Hepatocyte (in vitro differentiated cells): ENCODE results near the gene CDK18.

ENCODE experiments used
- CTCF ChIP-seq: fragments of 200-600 bp; sonication (generic); IDR thresholded peaks from 2 replicates; pipeline ENCODE4 v1.5.1; 2016; ENCODE audit warnings: antibody characterized with exemption, mild to moderate bottlenecking; ENCODE audit not compliant: poor library complexity
- EZH2phosphoT487 ChIP-seq: fragments of 200-600 bp; sonication (generic); IDR thresholded peaks from one replicate; pipeline ENCODE4 v1.6.1; 2018; ENCODE audit warnings: antibody characterized with exemption, mild to moderate bottlenecking, low read depth, moderate library complexity; ENCODE audit not compliant: unreplicated experiment, severe bottlenecking

GRCh38 chr1:205581321-205581980 lies 77.0 kb downstream of the CDK18 start:
- TF ChIP-seq CTCF: no peak
- no peak for TF ChIP-seq EZH2phosphoT487
